Ovary (tissue), 3 donors: ENCODE data around the gene MYO6.

Experiments used
- POLR2A ChIP-seq: fragments of 450-650 bp; IDR thresholded peaks from one replicate; pipeline ENCODE4 v1.6.1; 2017; ENCODE audit warnings: antibody characterized with exemption, mild to moderate bottlenecking, moderate library complexity
- TF ChIP-seq, protein P1 (sequence below), 3 donors: fragments of 450-650 bp in 2 of 3; fragments of 200-600 bp in 1 of 3; IDR thresholded peaks; one replicate each; pipeline versions ENCODE4 v1.5.1 to v1.8.0; 2016 to 2022; ENCODE audit warnings: antibody characterized with exemption in 3 of 3, mild to moderate bottlenecking in 1 of 3
- donor health status: DM: no; HTN: no; CAD: no.

DNA sequence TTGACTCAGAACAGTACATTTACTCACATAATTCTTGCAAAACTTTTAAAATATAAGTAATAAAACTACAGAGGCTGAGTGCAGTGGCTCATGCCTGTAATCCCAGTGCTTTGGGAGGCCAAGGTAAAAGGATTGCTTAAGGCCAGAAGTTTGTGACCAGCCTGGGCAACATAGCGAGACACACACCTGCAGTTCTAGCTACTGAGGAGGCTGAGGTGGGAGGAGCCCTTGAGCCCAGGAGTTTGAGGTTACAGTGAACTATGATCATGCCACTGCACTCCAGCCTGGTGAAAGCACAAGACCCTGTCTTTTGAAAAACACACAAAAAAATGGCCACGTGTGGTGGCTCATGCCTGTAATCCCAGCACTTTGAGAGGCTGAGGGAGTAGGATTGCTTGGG, 21.8 kb upstream of the MYO6 start:
- TF ChIP-seq, protein P1, sequence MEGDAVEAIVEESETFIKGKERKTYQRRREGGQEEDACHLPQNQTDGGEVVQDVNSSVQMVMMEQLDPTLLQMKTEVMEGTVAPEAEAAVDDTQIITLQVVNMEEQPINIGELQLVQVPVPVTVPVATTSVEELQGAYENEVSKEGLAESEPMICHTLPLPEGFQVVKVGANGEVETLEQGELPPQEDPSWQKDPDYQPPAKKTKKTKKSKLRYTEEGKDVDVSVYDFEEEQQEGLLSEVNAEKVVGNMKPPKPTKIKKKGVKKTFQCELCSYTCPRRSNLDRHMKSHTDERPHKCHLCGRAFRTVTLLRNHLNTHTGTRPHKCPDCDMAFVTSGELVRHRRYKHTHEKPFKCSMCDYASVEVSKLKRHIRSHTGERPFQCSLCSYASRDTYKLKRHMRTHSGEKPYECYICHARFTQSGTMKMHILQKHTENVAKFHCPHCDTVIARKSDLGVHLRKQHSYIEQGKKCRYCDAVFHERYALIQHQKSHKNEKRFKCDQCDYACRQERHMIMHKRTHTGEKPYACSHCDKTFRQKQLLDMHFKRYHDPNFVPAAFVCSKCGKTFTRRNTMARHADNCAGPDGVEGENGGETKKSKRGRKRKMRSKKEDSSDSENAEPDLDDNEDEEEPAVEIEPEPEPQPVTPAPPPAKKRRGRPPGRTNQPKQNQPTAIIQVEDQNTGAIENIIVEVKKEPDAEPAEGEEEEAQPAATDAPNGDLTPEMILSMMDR (IDR thresholded peaks at IDR 0.05): no peak
- no peak for TF ChIP-seq POLR2A
